Mesenchymal stem cell (in vitro differentiated cells and primary cell): ENCODE data around the gene SPAG17.

Experiments
- DNase-seq: peaks from one replicate; pipeline ENCODE4 v3.0.0-alpha.2; 2013
- H2AFZ ChIP-seq: one replicate; pipeline ENCODE4 v1.6.1; 2013; ENCODE audit warnings: low read depth, mild to moderate bottlenecking, control low read depth, inconsistent platforms, low read length, moderate library complexity
- H2AK5ac ChIP-seq: 2 replicates; pipeline ENCODE4 v1.6.1; 2013; ENCODE audit warnings: low read length, moderate library complexity, mild to moderate bottlenecking, inconsistent platforms; ENCODE audit not compliant: severe bottlenecking
- H2BK120ac ChIP-seq: one replicate; pipeline ENCODE4 v1.6.1; 2013; ENCODE audit warnings: low read depth, mild to moderate bottlenecking, inconsistent platforms, low read length, moderate library complexity
- H2BK12ac ChIP-seq, 2 experiments: one replicate each; pipeline ENCODE4 v1.6.1; 2013; ENCODE audit warnings: inconsistent platforms in 2 of 2, low read length in 2 of 2, mild to moderate bottlenecking in 2 of 2, moderate library complexity in 2 of 2, control low read depth in 1 of 2
- H2BK15ac ChIP-seq: one replicate; pipeline ENCODE4 v1.6.1; 2013; ENCODE audit warnings: mild to moderate bottlenecking, low read depth, inconsistent platforms; ENCODE audit not compliant: poor library complexity, severe bottlenecking
- H2BK5ac ChIP-seq: 2 replicates; pipeline ENCODE4 v1.6.1; 2013; ENCODE audit warnings: low read depth, mild to moderate bottlenecking, low read length, control low read depth, inconsistent platforms; ENCODE audit not compliant: poor library complexity, severe bottlenecking
- H3K14ac ChIP-seq, 2 experiments: one replicate each; pipeline ENCODE4 v1.6.1; 2013; ENCODE audit warnings: inconsistent platforms in 2 of 2, low read length in 2 of 2, control low read depth in 1 of 2, mild to moderate bottlenecking in 1 of 2, moderate library complexity in 1 of 2
- H3K18ac ChIP-seq, 2 experiments: one replicate each; pipeline ENCODE4 v1.6.1; 2013; ENCODE audit warnings: inconsistent platforms in 2 of 2, low read length in 2 of 2, control low read depth in 1 of 2, low read depth in 1 of 2, mild to moderate bottlenecking in 1 of 2
- H3K23ac ChIP-seq, 2 experiments: one replicate each; pipeline ENCODE4 v1.6.1; 2013; ENCODE audit warnings: inconsistent platforms in 2 of 2, low read length in 2 of 2, mild to moderate bottlenecking in 2 of 2, moderate library complexity in 2 of 2, control low read depth in 1 of 2
- H3K27ac ChIP-seq: 2 replicates; pipeline ENCODE4 v1.5.1; 2013; ENCODE audit warnings: mild to moderate bottlenecking, moderate library complexity, low read length, control low read depth, inconsistent platforms; ENCODE audit not compliant: poor library complexity, severe bottlenecking
- H3K27me3 ChIP-seq, 2 experiments: 2 replicates each; pipeline versions ENCODE4 v1.6.1 to v1.7.0; 2013; ENCODE audit warnings: low read length in 2 of 2, mild to moderate bottlenecking in 2 of 2, moderate library complexity in 2 of 2, control low read depth in 1 of 2, inconsistent platforms in 1 of 2; ENCODE audit not compliant: control insufficient read depth in 1 of 2, insufficient read depth in 1 of 2
- H3K36me3 ChIP-seq, 2 experiments: 2 replicates each; pipeline versions ENCODE4 v1.6.1 to v1.7.0; 2013; ENCODE audit warnings: low read length in 2 of 2, control low read depth in 1 of 2, inconsistent platforms in 1 of 2, low read depth in 1 of 2, mild to moderate bottlenecking in 1 of 2; ENCODE audit not compliant: insufficient read depth in 2 of 2, control insufficient read depth in 1 of 2
- H3K4ac ChIP-seq, 2 experiments: one replicate each; pipeline ENCODE4 v1.6.1; 2013; ENCODE audit warnings: inconsistent platforms in 2 of 2, low read length in 2 of 2, mild to moderate bottlenecking in 2 of 2, moderate library complexity in 2 of 2, control low read depth in 1 of 2, low read depth in 1 of 2
- H3K4me1 ChIP-seq: 2 replicates; pipeline ENCODE4 v1.6.1; 2013; ENCODE audit warnings: low read depth, low read length, control low read depth; ENCODE audit not compliant: control insufficient read depth, insufficient read depth
- H3K4me2 ChIP-seq: 2 replicates; pipeline ENCODE4 v1.6.1; 2013; ENCODE audit warnings: low read length, mild to moderate bottlenecking, inconsistent platforms; ENCODE audit not compliant: poor library complexity, severe bottlenecking
- H3K4me3 ChIP-seq, 2 experiments: 2 replicates each; pipeline versions ENCODE4 v1.5.1 to v1.7.0; 2013; ENCODE audit warnings: low read length in 2 of 2, mild to moderate bottlenecking in 2 of 2, control low read depth in 1 of 2, low read depth in 1 of 2; ENCODE audit not compliant: insufficient read depth in 1 of 2
- H3K79me1 ChIP-seq: replicated peaks from 2 replicates; pipeline ENCODE4 v1.6.1; 2013; ENCODE audit warnings: mild to moderate bottlenecking, control low read depth, low read length, inconsistent platforms; ENCODE audit not compliant: poor library complexity, severe bottlenecking
- H3K9ac ChIP-seq: 2 replicates; pipeline ENCODE4 v1.7.0; 2013; ENCODE audit warnings: mild to moderate bottlenecking, low read length, moderate library complexity
- H3K9me3 ChIP-seq: 2 replicates; pipeline ENCODE4 v1.7.0; 2013; ENCODE audit warnings: mild to moderate bottlenecking, low read length; ENCODE audit not compliant: control insufficient read depth
- H4K8ac ChIP-seq: one replicate; pipeline ENCODE4 v1.6.1; 2013; ENCODE audit warnings: inconsistent platforms, mild to moderate bottlenecking, low read length, moderate library complexity
- H4K91ac ChIP-seq: one replicate; pipeline ENCODE4 v1.6.1; 2013; ENCODE audit warnings: mild to moderate bottlenecking, low read length, inconsistent platforms
- WGBS: methylation state at CpG from one replicate; pipeline ENCODE4 v1.1.7; 2013; ENCODE audit warnings: mixed read lengths; 5-methylcytosine and 5-hydroxymethylcytosine counted together

SPAG17 gene

GRCh38 chr1:118183586-118183985, 1.4 kb downstream of the SPAG17 start:
- Histone ChIP-seq H3K36me3 (no peaks in the 10 kb centered on the region), H3K79me1 (no peaks in the 10 kb centered on the region), H3K4me1 (peaks cover 4% of the 10 kb centered on the region), H2BK120ac (no peak overlapping the region), H4K91ac (no peak overlapping the region), H3K4me2 (no peak overlapping the region), H2BK12ac (no peak overlapping the region), H3K27ac (no peak overlapping the region), H3K23ac (no peak overlapping the region), H3K18ac (no peak overlapping the region), H2BK5ac (no peak overlapping the region), H3K14ac (no peak overlapping the region), H3K27me3 (no peaks in the 10 kb centered on the region), H2AK5ac (no peak overlapping the region), H3K4ac (no peak overlapping the region), H3K9me3 (no peaks in the 10 kb centered on the region), H3K9ac (no peak overlapping the region), H2BK15ac (no peak overlapping the region), H3K4me3 (no peak overlapping the region), H2AFZ (no peak overlapping the region), H4K8ac (no peak overlapping the region)
- no peak for DNase-seq
- 90% methylated on average over 2 of the region's 2 CpGs for WGBS

- H2BK12ac ChIP-seq = no peak overlapping the region
- no peaks in the 10 kb centered on the region for H3K79me1 ChIP-seq
- no peak overlapping the region for H4K8ac ChIP-seq
- no CpG with 5 or more reads among the region's 3 CpGs for WGBS
- H3K27me3 ChIP-seq = no peaks in the 10 kb centered on the region
- no peak overlapping the region for H3K23ac ChIP-seq
- H2BK15ac ChIP-seq = no peak overlapping the region
- no peak overlapping the region for H2BK120ac ChIP-seq
- no peak overlapping the region for H3K4ac ChIP-seq
- H3K18ac ChIP-seq = no peak overlapping the region
- H3K27ac ChIP-seq = no peak overlapping the region
- H2AK5ac ChIP-seq = no peak overlapping the region
- no peak overlapping the region for H3K4me2 ChIP-seq
- H2BK5ac ChIP-seq = no peak overlapping the region
- no peaks in the 10 kb centered on the region for H3K36me3 ChIP-seq
- no peak overlapping the region for H3K9ac ChIP-seq
- no peak overlapping the region for H4K91ac ChIP-seq
- H2AFZ ChIP-seq = no peak overlapping the region
- H3K9me3 ChIP-seq = no peaks in the 10 kb centered on the region
- no peak overlapping the region for H3K4me3 ChIP-seq
- H3K4me1 ChIP-seq = no peaks in the 10 kb centered on the region
- H3K14ac ChIP-seq = no peak overlapping the region
- DNase-seq = no peak
Measured at GRCh38 chr1:118177998-118178397, 7.0 kb downstream of the SPAG17 start.

- no peak overlapping the region for H2BK15ac ChIP-seq
- H3K4ac ChIP-seq = no peak overlapping the region
- H3K14ac ChIP-seq = no peak overlapping the region
- no peak overlapping the region for H3K9ac ChIP-seq
- no peak overlapping the region for H2AK5ac ChIP-seq
- no peak overlapping the region for H3K27ac ChIP-seq
- no peaks in the 10 kb centered on the region for H3K4me1 ChIP-seq
- no peaks in the 10 kb centered on the region for H3K27me3 ChIP-seq
- no peaks in the 10 kb centered on the region for H3K9me3 ChIP-seq
- no peak overlapping the region for H3K18ac ChIP-seq
- no peak overlapping the region for H4K8ac ChIP-seq
- no peak overlapping the region for H2BK12ac ChIP-seq
- no peak for DNase-seq
- no CpG with 5 or more reads among the region's 1 CpG for WGBS
- H3K23ac ChIP-seq = no peak overlapping the region
- no peak overlapping the region for H2BK120ac ChIP-seq
- H3K79me1 ChIP-seq = no peaks in the 10 kb centered on the region
- H3K36me3 ChIP-seq = no peaks in the 10 kb centered on the region
- H2AFZ ChIP-seq = no peak overlapping the region
- no peak overlapping the region for H3K4me2 ChIP-seq
- no peak overlapping the region for H2BK5ac ChIP-seq
- H3K4me3 ChIP-seq = no peak overlapping the region
- H4K91ac ChIP-seq = no peak overlapping the region
Measured at GRCh38 chr1:118169016-118169415, 16.0 kb downstream of the SPAG17 start.

GRCh38 chr1:118160806-118161205, 24.2 kb downstream of the SPAG17 start:
- Histone ChIP-seq H3K4me2 (no peak overlapping the region), H3K9ac (no peak overlapping the region), H3K36me3 (no peaks in the 10 kb centered on the region), H3K4me3 (no peak overlapping the region), H3K4ac (no peak overlapping the region), H3K79me1 (no peaks in the 10 kb centered on the region), H2BK15ac (no peak overlapping the region), H4K8ac (no peak overlapping the region), H3K4me1 (no peaks in the 10 kb centered on the region), H4K91ac (no peak overlapping the region), H3K23ac (no peak overlapping the region), H3K18ac (no peak overlapping the region), H2BK120ac (no peak overlapping the region), H2AFZ (no peak overlapping the region), H2AK5ac (no peak overlapping the region), H2BK12ac (no peak overlapping the region), H3K14ac (no peak overlapping the region), H3K9me3 (no peaks in the 10 kb centered on the region), H3K27ac (no peak overlapping the region), H3K27me3 (no peaks in the 10 kb centered on the region), H2BK5ac (no peak overlapping the region)
- DNase-seq = no peak
- WGBS = no CpG with 5 or more reads among the region's 1 CpG
